PC-9 (cell line): ENCODE measurements around the gene NCAM2. TPM values are rescaled to one million over a fixed set of nuclear protein-coding genes. Genes with fewer than 3 reads are reported as not detected.

Experiments
- BruUV-seq: library from RNA; stranded (reverse); fragments of 400-500 nt; replicated peaks from 2 replicates; lab custom pipeline; 2021; lab: Mats Ljungman, UMichigan
- CTCF ChIA-PET: fragments of 300-600 bp; sonication (Branson Sonifier 250); formaldehyde crosslinking; loops from one replicate; lab custom pipeline; 2022; ENCODE audit warnings: antibody characterized with exemption; lab: Charles Lee
- POLR2A ChIA-PET: fragments of 300-600 bp; sonication (Branson Sonifier 250); formaldehyde crosslinking; loops from one replicate; lab custom pipeline; 2022; ENCODE audit warnings: antibody characterized with exemption; ENCODE audit not compliant: unreplicated experiment; lab: Charles Lee
- DNase-seq, 2 experiments: peaks; one replicate each; pipeline versions ENCODE4 v3.0.0 to v3.0.0-alpha.2; 2015 to 2022; ENCODE audit warnings: mixed read lengths in 1 of 2
- H2AFZ ChIP-seq: fragments of 200-600 bp; sonication (generic); 2 replicates; pipeline ENCODE4 v1.8.1; 2017; ENCODE audit warnings: antibody characterized with exemption
- H3F3A ChIP-seq: fragments of 200-600 bp; sonication (generic); 2 replicates; pipeline ENCODE4 v1.8.1; 2017; ENCODE audit warnings: antibody characterized with exemption, mild to moderate bottlenecking, low read depth; ENCODE audit not compliant: insufficient read depth
- H3K27ac ChIP-seq: fragments of 200-600 bp; sonication (generic); 2 replicates; pipeline ENCODE4 v1.6.1; 2016; ENCODE audit warnings: mixed run types
- H3K27me3 ChIP-seq: fragments of 200-600 bp; sonication (generic); 2 replicates; pipeline ENCODE4 v1.6.1; 2016; ENCODE audit warnings: low read depth, mixed run types; ENCODE audit not compliant: insufficient read depth
- H3K36me3 ChIP-seq: fragments of 200-600 bp; sonication (generic); 2 replicates; pipeline ENCODE4 v1.6.1; 2016; ENCODE audit warnings: low read depth, mixed run types
- H3K4me1 ChIP-seq: fragments of 200-600 bp; sonication (generic); replicated peaks from 2 replicates; pipeline ENCODE4 v1.6.1; 2016; ENCODE audit warnings: mixed run types; ENCODE audit not compliant: insufficient read depth
- H3K4me2 ChIP-seq: fragments of 200-600 bp; sonication (generic); 2 replicates; pipeline ENCODE4 v1.6.1; 2017; ENCODE audit warnings: mixed run types
- H3K4me3 ChIP-seq: fragments of 200-600 bp; sonication (generic); 2 replicates; pipeline ENCODE4 v1.6.1; 2016; ENCODE audit warnings: mixed run types
- H3K79me2 ChIP-seq: fragments of 200-600 bp; sonication (generic); 2 replicates; pipeline ENCODE4 v1.6.1; 2017; ENCODE audit warnings: low read depth, mixed run types
- H3K9me2 ChIP-seq: fragments of 200-600 bp; sonication (generic); 2 replicates; pipeline ENCODE4 v1.8.1; 2017; ENCODE audit warnings: mild to moderate bottlenecking; ENCODE audit not compliant: insufficient read depth
- H3K9me3 ChIP-seq: fragments of 200-600 bp; sonication (generic); 2 replicates; pipeline ENCODE4 v1.8.1; 2016; ENCODE audit warnings: low read depth; ENCODE audit not compliant: insufficient read depth
- H4K20me1 ChIP-seq: fragments of 200-600 bp; sonication (generic); 2 replicates; pipeline ENCODE4 v1.8.1; 2017; ENCODE audit not compliant: insufficient read depth
- CTCF ChIP-seq: fragments of 200-600 bp; sonication (generic); conservative IDR thresholded peaks from 2 replicates; pipeline ENCODE4 v1.6.1; 2017; ENCODE audit warnings: mixed run types, antibody characterized with exemption, mild to moderate bottlenecking, moderate library complexity
- EZH2 ChIP-seq: fragments of 200-600 bp; sonication (generic); IDR thresholded peaks from 2 replicates; pipeline ENCODE4 v1.8.0; 2017; ENCODE audit warnings: antibody characterized with exemption, low read depth
- intact Hi-C: fragments of 100-400 bp; cut with micrococcal nuclease; formaldehyde crosslinking; loops from one replicate; pipeline ENCODE4 v1.10.0; 2022; ENCODE audit not compliant: unreplicated experiment
- total RNA-seq: library from RNA; stranded (reverse); gene quantifications from 2 replicates; pipeline ENCODE4 v1.2.3, GENCODE V29; 2021

The NCAM2 gene
- total RNA-seq, 1 experiment from 2014 or later, result not detected

- no peak for DNase-seq
- intact Hi-C loops, result no loop called here
- Histone ChIP-seq H4K20me1 (no peaks in the 10 kb centered on the region), H3F3A (no peaks in the 10 kb centered on the region), H3K9me2 (no peaks in the 10 kb centered on the region), H3K4me2 (no peak overlapping the region), H3K36me3 (no peaks in the 10 kb centered on the region), H3K4me3 (no peak overlapping the region), H3K79me2 (no peaks in the 10 kb centered on the region), H3K27me3 (no peaks in the 10 kb centered on the region), H3K4me1 (no peaks in the 10 kb centered on the region), H3K9me3 (no peaks in the 10 kb centered on the region), H2AFZ (no peak overlapping the region), H3K27ac (no peak overlapping the region)
- CTCF ChIA-PET, result no interaction called here
- TF ChIP-seq EZH2, result no peak
- no peak for TF ChIP-seq CTCF
- BruUV-seq, result no TSS peak
- POLR2A ChIA-PET, result no interaction called here
Observed at GRCh38 chr21:21028275-21028820, 30.1 kb downstream of the NCAM2 start.

DNA sequence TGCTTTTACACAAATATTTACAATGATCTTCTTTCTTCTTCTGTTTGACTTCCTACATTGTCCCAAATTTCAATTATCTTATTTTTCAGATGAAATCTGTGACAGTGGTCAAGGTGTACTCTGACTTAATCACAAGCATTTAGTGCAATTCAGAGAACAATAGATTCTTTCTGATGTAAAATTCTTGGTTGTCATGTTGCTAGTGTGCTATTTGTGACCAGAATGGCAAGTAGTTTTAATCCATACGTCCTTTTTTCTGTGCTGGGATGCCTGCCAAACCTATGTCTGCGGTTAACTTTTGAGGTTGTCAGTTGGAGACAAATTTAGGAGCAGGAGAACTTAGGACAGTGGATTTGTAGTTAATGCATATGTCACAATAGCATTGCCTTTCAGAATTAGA, 31.0 kb downstream of the NCAM2 start:
- no TSS peak for BruUV-seq
- ChIA-PET POLR2A (no interaction called here), CTCF (no interaction called here)
- H3K9me3 ChIP-seq, result no peaks in the 10 kb centered on the region
- intact Hi-C loops, result no loop called here
- no peaks in the 10 kb centered on the region for H3K36me3 ChIP-seq
- TF ChIP-seq CTCF, result no peak
- no peak for TF ChIP-seq EZH2
- no peaks in the 10 kb centered on the region for H3K27me3 ChIP-seq
- no peaks in the 10 kb centered on the region for H3K79me2 ChIP-seq
- H2AFZ ChIP-seq, result no peak overlapping the region
- no peak overlapping the region for H3K27ac ChIP-seq
- DNase-seq, result no peak
- H3K4me3 ChIP-seq, result no peak overlapping the region
- no peaks in the 10 kb centered on the region for H3K4me1 ChIP-seq
- no peaks in the 10 kb centered on the region for H3K9me2 ChIP-seq
- H3F3A ChIP-seq, result no peaks in the 10 kb centered on the region
- H3K4me2 ChIP-seq, result no peak overlapping the region
- H4K20me1 ChIP-seq, result no peaks in the 10 kb centered on the region

DNA sequence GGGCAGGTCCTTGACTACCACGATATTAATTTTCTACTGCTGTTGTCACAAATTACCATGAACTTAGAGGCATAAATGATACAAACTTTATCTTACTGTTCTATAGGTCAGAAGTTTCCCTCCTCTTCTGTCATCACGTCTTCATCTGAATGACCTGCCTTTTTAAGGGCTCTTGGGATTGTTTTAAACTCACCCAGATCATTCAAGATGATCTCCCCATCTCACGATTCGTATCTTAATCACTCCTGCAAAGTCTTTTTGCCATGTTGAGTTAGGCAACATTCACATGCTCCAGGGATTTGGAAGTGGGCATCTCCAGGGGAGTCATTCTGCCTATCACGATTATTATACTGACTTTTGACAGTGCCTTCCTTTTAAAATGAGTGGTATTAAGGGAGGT, 32.1 kb downstream of the NCAM2 start:
- Histone ChIP-seq H3K36me3 (no peaks in the 10 kb centered on the region), H4K20me1 (no peaks in the 10 kb centered on the region), H3K27ac (no peak overlapping the region), H3K4me3 (no peak overlapping the region), H3K9me3 (no peaks in the 10 kb centered on the region), H2AFZ (no peak overlapping the region), H3K4me1 (no peaks in the 10 kb centered on the region), H3F3A (no peaks in the 10 kb centered on the region), H3K79me2 (no peaks in the 10 kb centered on the region), H3K9me2 (no peaks in the 10 kb centered on the region), H3K4me2 (no peak overlapping the region), H3K27me3 (no peaks in the 10 kb centered on the region)
- intact Hi-C loops, result no loop called here
- ChIA-PET CTCF (no interaction called here), POLR2A (no interaction called here)
- TF ChIP-seq CTCF, result no peak
- no peak for TF ChIP-seq EZH2
- no TSS peak for BruUV-seq
- no peak for DNase-seq
